Measurements from ENCODE around the gene DPP4. TPM values are rescaled to one million over a fixed set of nuclear protein-coding genes. Genes with fewer than 3 reads are reported as not detected.

Gene DPP4
- total RNA-seq, 1 experiment from 2014 or later = 2.8 TPM

DNA sequence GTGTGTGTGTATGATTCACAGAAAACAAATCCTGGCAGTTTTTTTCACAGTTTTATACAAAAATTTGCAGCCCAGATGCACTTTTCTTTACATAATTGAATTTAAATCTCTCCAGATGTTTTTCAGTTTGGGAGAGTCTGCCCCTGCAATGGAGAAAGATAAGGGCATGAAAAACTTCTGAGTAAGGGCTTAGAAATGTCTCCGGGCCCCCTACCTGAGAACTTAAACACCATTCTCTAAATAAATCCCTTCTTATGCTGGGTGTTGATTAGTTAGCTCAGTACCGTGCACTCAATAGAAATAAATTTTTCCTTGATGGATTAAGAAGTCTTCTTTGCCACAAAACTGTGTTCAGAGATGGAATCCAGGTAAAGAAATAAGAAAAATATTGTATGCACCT is 64.5 kb downstream of the DPP4 start:
- Histone ChIP-seq H3K27me3 (ENCODE audit: insufficient read depth, low read length) (no peaks in the 10 kb centered on the region), H3K4me1 (ENCODE audit: insufficient read depth, low read length) (peaks cover 3% of the 10 kb centered on the region; the same call in 1 of the 2 replicates), H3K18ac (ENCODE audit: insufficient read length, low read depth, low read length) (no peak overlapping the region), H2BK20ac (ENCODE audit: low read depth, low read length, poor library complexity, severe bottlenecking) (no peak overlapping the region), H3K4me2 (ENCODE audit: insufficient read depth, insufficient read length, low read length) (no peak overlapping the region), H4K91ac (ENCODE audit: insufficient read length, low read depth, low read length) (no peak overlapping the region), H4K5ac (ENCODE audit: insufficient read length, low read depth, low read length) (no peak overlapping the region), H3K23me2 (ENCODE audit: insufficient read length, low read depth, low read length, poor library complexity, severe bottlenecking) (no peaks in the 10 kb centered on the region), H4K8ac (replicated peaks; ENCODE audit: insufficient read length, low read depth, low read length) (no peak overlapping the region), H3K4ac (ENCODE audit: low read depth, low read length) (no peak overlapping the region), H3K14ac (ENCODE audit: insufficient read depth, low read length) (no peak overlapping the region), H2BK120ac (ENCODE audit: low read depth, low read length, poor library complexity, severe bottlenecking) (no peak overlapping the region), H3K9ac (ENCODE audit: extremely low read depth, insufficient read length, low read length) (no peak overlapping the region), H3T11ph (ENCODE audit: low read length) (no peak overlapping the region), H3K23ac (ENCODE audit: insufficient read length, low read depth, low read length) (no peak overlapping the region), H4K20me1 (ENCODE audit: control insufficient read depth, insufficient read depth, insufficient read length) (no peaks in the 10 kb centered on the region), H2BK15ac (ENCODE audit: low read depth, low read length) (no peak overlapping the region), H2AK5ac (ENCODE audit: insufficient read length, low read length) (no peak overlapping the region), H2BK5ac (ENCODE audit: insufficient read length, low read length) (no peak overlapping the region), H3K79me2 (ENCODE audit: insufficient read depth, low read length) (no peaks in the 10 kb centered on the region), H2BK12ac (ENCODE audit: insufficient read length, low read depth, low read length) (no peak overlapping the region), H3K27ac (ENCODE audit: insufficient read length, low read depth, low read length) (no peak overlapping the region), H3K9me3 (ENCODE audit: control insufficient read depth, low read depth, low read length) (no peaks in the 10 kb centered on the region), H3K56ac (ENCODE audit: insufficient read length, low read depth, low read length) (no peak overlapping the region), H2AFZ (ENCODE audit: low read length) (no peak overlapping the region), H3K79me1 (ENCODE audit: insufficient read depth, low read depth, low read length, poor library complexity, severe bottlenecking) (no peaks in the 10 kb centered on the region)
- DNase-seq = no peak
- no peaks in the 10 kb centered on the region for H3K9me3 Mint-ChIP-seq
- peaks cover 12 to 14% of the 10 kb centered on the region in 2 experiments for H3K4me1 Mint-ChIP-seq
- peak overlapping the region in 1 of 3 experiments; percentile 14; a peak in 2 of 7 replicates for H3K27ac Mint-ChIP-seq
- no peaks in the 10 kb centered on the region; a peak in 1 of 7 replicates for H3K36me3 Mint-ChIP-seq (ENCODE audit: insufficient read depth in 1 of 3, low read depth in 3 of 3)
- H3K4me3 Mint-ChIP-seq = no peak overlapping the region
- no CpG with 5 or more reads among the region's 2 CpGs for WGBS (ENCODE audit: extremely low coverage, insufficient read length, low lambda C conversion rate)
- TF ChIP-seq, protein P1, sequence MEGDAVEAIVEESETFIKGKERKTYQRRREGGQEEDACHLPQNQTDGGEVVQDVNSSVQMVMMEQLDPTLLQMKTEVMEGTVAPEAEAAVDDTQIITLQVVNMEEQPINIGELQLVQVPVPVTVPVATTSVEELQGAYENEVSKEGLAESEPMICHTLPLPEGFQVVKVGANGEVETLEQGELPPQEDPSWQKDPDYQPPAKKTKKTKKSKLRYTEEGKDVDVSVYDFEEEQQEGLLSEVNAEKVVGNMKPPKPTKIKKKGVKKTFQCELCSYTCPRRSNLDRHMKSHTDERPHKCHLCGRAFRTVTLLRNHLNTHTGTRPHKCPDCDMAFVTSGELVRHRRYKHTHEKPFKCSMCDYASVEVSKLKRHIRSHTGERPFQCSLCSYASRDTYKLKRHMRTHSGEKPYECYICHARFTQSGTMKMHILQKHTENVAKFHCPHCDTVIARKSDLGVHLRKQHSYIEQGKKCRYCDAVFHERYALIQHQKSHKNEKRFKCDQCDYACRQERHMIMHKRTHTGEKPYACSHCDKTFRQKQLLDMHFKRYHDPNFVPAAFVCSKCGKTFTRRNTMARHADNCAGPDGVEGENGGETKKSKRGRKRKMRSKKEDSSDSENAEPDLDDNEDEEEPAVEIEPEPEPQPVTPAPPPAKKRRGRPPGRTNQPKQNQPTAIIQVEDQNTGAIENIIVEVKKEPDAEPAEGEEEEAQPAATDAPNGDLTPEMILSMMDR (conservative IDR thresholded peaks at IDR 0.05) = no peak
- H3K27me3 Mint-ChIP-seq (ENCODE audit: low read depth) = no peaks in the 10 kb centered on the region

Data from H9 (cell line).